Esophagus muscularis mucosa (tissue), 4 donors: Measurements from ENCODE around the gene LENEP. TPM values are rescaled to one million over a fixed set of nuclear protein-coding genes. Genes with fewer than 3 reads are reported as not detected.

ENCODE experiments used
- DNase-seq: peaks from one replicate; pipeline ENCODE4 v3.0.0-alpha.2; 2017; ENCODE audit errors: extremely low spot score
- H3K27ac ChIP-seq, 4 donors: fragments of 200-600 bp; sonication (generic); replicated peaks in 1 of 4; 1 replicate in 3 of 4; 2 replicates in 1 of 4; pipeline ENCODE4 v1.5.1; 2016 to 2019; ENCODE audit warnings: mild to moderate bottlenecking in 1 of 4
- H3K27me3 ChIP-seq, 4 donors: fragments of 200-600 bp; sonication (generic); one replicate each; pipeline versions ENCODE4 v1.5.1 to v1.6.0; 2016 to 2019
- H3K36me3 ChIP-seq, 4 donors: fragments of 200-600 bp; sonication (generic); one replicate each; pipeline ENCODE4 v1.5.1; 2016 to 2019
- H3K4me1 ChIP-seq, 4 donors: fragments of 200-600 bp; sonication (generic); one replicate each; pipeline ENCODE4 v1.5.1; 2016 to 2019
- H3K4me3 ChIP-seq, 4 donors: fragments of 200-600 bp; sonication (generic); 1 replicate in 2 of 4; 2 replicates in 2 of 4; pipeline ENCODE4 v1.5.1; 2016 to 2019; ENCODE audit warnings: mild to moderate bottlenecking in 4 of 4, moderate library complexity in 1 of 4
- H3K9me3 ChIP-seq, 4 donors: fragments of 200-600 bp; sonication (generic); 1 replicate in 3 of 4; 2 replicates in 1 of 4; pipeline ENCODE4 v1.5.1; 2016 to 2019
- CTCF ChIP-seq, 3 experiments: fragments of 200-600 bp in 2 of 3; fragments of 450-650 bp in 1 of 3; sonication (generic) in 2 of 3; IDR thresholded peaks; one replicate each; pipeline ENCODE4 v1.5.1; 2017 to 2019; ENCODE audit warnings: antibody characterized with exemption in 3 of 3, mild to moderate bottlenecking in 2 of 3, moderate library complexity in 1 of 3
- EP300 ChIP-seq: sonication (generic); formaldehyde crosslinking; IDR thresholded peaks from one replicate; pipeline ENCODE4 v1.6.1; 2017; ENCODE audit warnings: antibody characterized with exemption
- POLR2A ChIP-seq: fragments of 450-650 bp; IDR thresholded peaks from one replicate; pipeline ENCODE4 v1.6.1; 2017; ENCODE audit warnings: antibody characterized with exemption, moderate library complexity, mild to moderate bottlenecking, low read depth
- POLR2AphosphoS5 ChIP-seq, 2 donors: sonication (generic); formaldehyde crosslinking; IDR thresholded peaks; one replicate each; pipeline ENCODE4 v1.6.1; 2017; ENCODE audit warnings: antibody characterized with exemption in 2 of 2
- WGBS: methylation state at CpG from one replicate; pipeline ENCODE4 v1.1.5; 2018; 5-methylcytosine and 5-hydroxymethylcytosine counted together
- intact Hi-C: fragments of 100-400 bp; cut with DNase I; formaldehyde crosslinking; loops from one replicate; pipeline ENCODE4 v1.15.1; 2023
- total RNA-seq, 4 donors: library from RNA; depleted of rRNA; stranded (reverse); fragments of >200 nt; gene quantifications; one replicate each; pipeline versions ENCODE4 v1.1.0 to v1.2.1, GENCODE V29; 2016

The LENEP gene
- total RNA-seq, 4 donors from 2014 or later: not detected

- TF ChIP-seq POLR2A (no peak), EP300 (no peak), POLR2AphosphoS5 (IDR thresholded peaks at IDR 0.05) (no peak), CTCF (IDR thresholded peaks at IDR 0.05) (no peak)
- Histone ChIP-seq H3K4me1 (peaks cover 17 to 36% (median 33%) of the 10 kb centered on the region in 4 donors), H3K27ac (peak overlapping the region in 3 of 4 donors; percentile 97 to 99 (median 98)), H3K4me3 (no peak overlapping the region), H3K9me3 (no peaks in the 10 kb centered on the region), H3K36me3 (peaks cover 0 to under 1% (median 0%) of the 10 kb centered on the region in 4 donors), H3K27me3 (no peaks in the 10 kb centered on the region)
- no peak for DNase-seq
- intact Hi-C loops: loop anchor here (5.0 kb wide), 1 partner anchor 36 kb away; the partner anchor contains the start of gene PYGO2
- 77% methylated on average over 12 of the region's 16 CpGs for WGBS
Observed at GRCh38 chr1:154998201-154998780, 4.9 kb downstream of the LENEP start.

- 24% methylated on average over 19 of the region's 40 CpGs for WGBS
- Histone ChIP-seq H3K4me1 (peaks cover 17 to 41% (median 36%) of the 10 kb centered on the region in 4 donors), H3K27me3 (no peaks in the 10 kb centered on the region), H3K27ac (peak overlapping the region; percentile 97 to 99 (median 98)), H3K36me3 (no peaks in the 10 kb centered on the region), H3K4me3 (peak overlapping the region; percentile 80 to 97 (median 92)), H3K9me3 (no peaks in the 10 kb centered on the region)
- TF ChIP-seq EP300 (no peak), POLR2A (no peak), CTCF (IDR thresholded peaks at IDR 0.05) (peak; percentile 67 to 85 (median 78)), POLR2AphosphoS5 (IDR thresholded peaks at IDR 0.05) (peak; percentile 21 to 55)
- no peak for DNase-seq
- intact Hi-C loops: loop anchor here (5.0 kb wide), 1 partner anchor 37 kb away; the partner anchor contains the start of gene PYGO2
Observed at GRCh38 chr1:154998818-154999570, 5.6 kb downstream of the LENEP start.

- intact Hi-C loops: loop anchor here (5.0 kb wide), 1 partner anchor 37 kb away; the partner anchor contains the start of gene PYGO2
- TF ChIP-seq EP300: no peak
- no peak for TF ChIP-seq CTCF (IDR thresholded peaks at IDR 0.05)
- no peak for TF ChIP-seq POLR2AphosphoS5 (IDR thresholded peaks at IDR 0.05)
- no peak for TF ChIP-seq POLR2A
- peak overlapping the region; percentile 97 to 99 (median 98) for H3K27ac ChIP-seq
- H3K9me3 ChIP-seq: no peaks in the 10 kb centered on the region
- WGBS: 3% methylated on average over 20 of the region's 50 CpGs
- no peak for DNase-seq
- H3K4me1 ChIP-seq: peaks cover 24 to 49% (median 44%) of the 10 kb centered on the region in 4 donors
- peak overlapping the region; percentile 80 to 97 (median 92) for H3K4me3 ChIP-seq
- no peaks in the 10 kb centered on the region for H3K27me3 ChIP-seq
- no peaks in the 10 kb centered on the region for H3K36me3 ChIP-seq
Observed at GRCh38 chr1:154999571-155000410, 6.4 kb downstream of the LENEP start.

GRCh38 chr1:155000411-155000725 is 7.0 kb downstream of the LENEP start:
- H3K4me1 ChIP-seq: peaks cover 29 to 53% (median 46%) of the 10 kb centered on the region in 4 donors
- no peak for DNase-seq
- no peaks in the 10 kb centered on the region for H3K36me3 ChIP-seq
- H3K9me3 ChIP-seq: no peaks in the 10 kb centered on the region
- intact Hi-C loops: no loop called here
- TF ChIP-seq CTCF (IDR thresholded peaks at IDR 0.05): no peak
- no peak for TF ChIP-seq POLR2A
- TF ChIP-seq EP300: no peak
- no peak for TF ChIP-seq POLR2AphosphoS5 (IDR thresholded peaks at IDR 0.05)
- H3K27me3 ChIP-seq: no peaks in the 10 kb centered on the region
- peak overlapping the region; percentile 97 to 99 (median 98) for H3K27ac ChIP-seq
- 0% methylated on average over 7 of the region's 13 CpGs for WGBS
- H3K4me3 ChIP-seq: peak overlapping the region; percentile 80 to 97 (median 92)
